Measurements from ENCODE around the gene FRMD6.

GRCh38 chr14:51684760-51685159 is 33.0 kb downstream of the FRMD6 start:
- TF ChIP-seq CTCF (IDR thresholded peaks at IDR 0.05 in 2 of 3, conservative IDR thresholded peaks at IDR 0.05 in 1 of 3; ENCODE audit: borderline replicate concordance in 1 of 3, insufficient read depth in 1 of 3, low read depth in 2 of 3, low read length in 2 of 3) (no peak), SIN3A (IDR thresholded peaks at IDR 0.05; ENCODE audit: low read depth) (no peak)

Data from HCT116 (cell line).